Peyer's patch (tissue), 4 donors: ENCODE data around the gene CKB. TPM values are rescaled to one million over a fixed set of nuclear protein-coding genes. Genes with fewer than 3 reads are reported as not detected.
A peak's percentile ranks its signal among the peaks of the same experiment; 100 is the strongest.

Experiments used
- DNase-seq, 3 donors: peaks; one replicate each; pipeline ENCODE4 v3.0.0-alpha.2; 2017 to 2019
- H3K27ac ChIP-seq, 4 donors: fragments of 200-600 bp; sonication (generic); one replicate each; pipeline ENCODE4 v1.5.1; 2016 to 2019
- H3K27me3 ChIP-seq, 2 donors: fragments of 200-600 bp; sonication (generic); one replicate each; pipeline ENCODE4 v1.5.1; 2019
- H3K36me3 ChIP-seq, 3 donors: fragments of 200-600 bp; sonication (generic); one replicate each; pipeline ENCODE4 v1.5.1; 2016 to 2019
- H3K4me1 ChIP-seq, 4 donors: fragments of 200-600 bp; sonication (generic); one replicate each; pipeline ENCODE4 v1.5.1; 2016 to 2019
- H3K4me3 ChIP-seq, 4 donors: fragments of 200-600 bp; sonication (generic); 1 replicate in 3 of 4; 2 replicates in 1 of 4; pipeline ENCODE4 v1.5.1; 2016 to 2019; ENCODE audit warnings: mild to moderate bottlenecking in 1 of 4
- H3K9me3 ChIP-seq, 4 donors: fragments of 200-600 bp; sonication (generic); one replicate each; pipeline ENCODE4 v1.5.1; 2016 to 2019; ENCODE audit warnings: mild to moderate bottlenecking in 1 of 4
- POLR2A ChIP-seq, 2 donors: fragments of 450-650 bp; IDR thresholded peaks; one replicate each; pipeline ENCODE4 v1.5.1; 2017; ENCODE audit warnings: antibody characterized with exemption in 2 of 2, mild to moderate bottlenecking in 2 of 2, moderate library complexity in 2 of 2
- total RNA-seq, 4 donors: library from RNA; depleted of rRNA; stranded (reverse); fragments of >200 nt; gene quantifications; one replicate each; pipeline ENCODE4 v1.1.0, GENCODE V29; 2016
- TF ChIP-seq, protein P1 (sequence below), 6 experiments: fragments of 450-650 bp in 4 of 6; fragments of 200-600 bp in 2 of 6; sonication (generic) in 1 of 6; IDR thresholded peaks; one replicate each; pipeline ENCODE4 v1.5.1; 2017 to 2019; ENCODE audit warnings: antibody characterized with exemption in 6 of 6, mild to moderate bottlenecking in 3 of 6, moderate library complexity in 1 of 6

The CKB gene
- total RNA-seq, 4 donors from 2014 or later, result 40.1 to 101 (median 68.4) TPM

GRCh38 chr14:103496776-103497175 is 25.9 kb downstream of the CKB start:
- DNase-seq, result peak in 1 of 3 donors; percentile 6
- Histone ChIP-seq H3K4me1 (no peaks in the 10 kb centered on the region), H3K4me3 (no peak overlapping the region), H3K27ac (no peak overlapping the region), H3K27me3 (no peaks in the 10 kb centered on the region), H3K9me3 (no peaks in the 10 kb centered on the region), H3K36me3 (peaks cover 0 to 86% (median 0%) of the 10 kb centered on the region in 3 donors)
- TF ChIP-seq, protein P1, sequence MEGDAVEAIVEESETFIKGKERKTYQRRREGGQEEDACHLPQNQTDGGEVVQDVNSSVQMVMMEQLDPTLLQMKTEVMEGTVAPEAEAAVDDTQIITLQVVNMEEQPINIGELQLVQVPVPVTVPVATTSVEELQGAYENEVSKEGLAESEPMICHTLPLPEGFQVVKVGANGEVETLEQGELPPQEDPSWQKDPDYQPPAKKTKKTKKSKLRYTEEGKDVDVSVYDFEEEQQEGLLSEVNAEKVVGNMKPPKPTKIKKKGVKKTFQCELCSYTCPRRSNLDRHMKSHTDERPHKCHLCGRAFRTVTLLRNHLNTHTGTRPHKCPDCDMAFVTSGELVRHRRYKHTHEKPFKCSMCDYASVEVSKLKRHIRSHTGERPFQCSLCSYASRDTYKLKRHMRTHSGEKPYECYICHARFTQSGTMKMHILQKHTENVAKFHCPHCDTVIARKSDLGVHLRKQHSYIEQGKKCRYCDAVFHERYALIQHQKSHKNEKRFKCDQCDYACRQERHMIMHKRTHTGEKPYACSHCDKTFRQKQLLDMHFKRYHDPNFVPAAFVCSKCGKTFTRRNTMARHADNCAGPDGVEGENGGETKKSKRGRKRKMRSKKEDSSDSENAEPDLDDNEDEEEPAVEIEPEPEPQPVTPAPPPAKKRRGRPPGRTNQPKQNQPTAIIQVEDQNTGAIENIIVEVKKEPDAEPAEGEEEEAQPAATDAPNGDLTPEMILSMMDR (IDR thresholded peaks at IDR 0.05), result no peak
- TF ChIP-seq POLR2A (IDR thresholded peaks at IDR 0.05), result no peak

DNA sequence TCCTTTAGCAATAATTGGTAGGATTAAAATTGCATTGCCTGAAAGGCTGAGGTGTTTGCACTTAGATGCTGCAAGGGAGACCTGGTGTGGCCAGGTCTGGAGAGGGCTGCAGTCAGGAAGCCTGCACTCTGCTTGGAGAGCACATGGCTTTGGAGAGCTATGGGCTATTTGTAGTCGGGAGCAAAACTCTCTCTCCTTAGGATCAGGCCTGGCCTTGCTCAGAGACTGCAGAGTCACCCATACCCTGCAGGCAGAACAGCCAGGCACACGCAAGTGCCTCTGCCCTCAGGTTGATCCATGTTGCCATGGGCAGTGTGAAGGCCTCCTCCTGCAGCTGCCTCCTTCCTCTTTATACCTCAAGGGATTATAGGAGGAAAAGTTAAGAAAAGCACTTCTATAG is 26.8 kb downstream of the CKB start:
- no peaks in the 10 kb centered on the region for H3K4me1 ChIP-seq
- no peak overlapping the region for H3K4me3 ChIP-seq
- H3K36me3 ChIP-seq, result peaks cover 0 to 86% (median 0%) of the 10 kb centered on the region in 3 donors
- TF ChIP-seq, protein P1 (IDR thresholded peaks at IDR 0.05), result no peak
- no peak for TF ChIP-seq POLR2A (IDR thresholded peaks at IDR 0.05)
- peak in 1 of 3 donors; percentile 21 for DNase-seq
- H3K27me3 ChIP-seq, result no peaks in the 10 kb centered on the region
- H3K9me3 ChIP-seq, result no peaks in the 10 kb centered on the region
- no peak overlapping the region for H3K27ac ChIP-seq

DNA sequence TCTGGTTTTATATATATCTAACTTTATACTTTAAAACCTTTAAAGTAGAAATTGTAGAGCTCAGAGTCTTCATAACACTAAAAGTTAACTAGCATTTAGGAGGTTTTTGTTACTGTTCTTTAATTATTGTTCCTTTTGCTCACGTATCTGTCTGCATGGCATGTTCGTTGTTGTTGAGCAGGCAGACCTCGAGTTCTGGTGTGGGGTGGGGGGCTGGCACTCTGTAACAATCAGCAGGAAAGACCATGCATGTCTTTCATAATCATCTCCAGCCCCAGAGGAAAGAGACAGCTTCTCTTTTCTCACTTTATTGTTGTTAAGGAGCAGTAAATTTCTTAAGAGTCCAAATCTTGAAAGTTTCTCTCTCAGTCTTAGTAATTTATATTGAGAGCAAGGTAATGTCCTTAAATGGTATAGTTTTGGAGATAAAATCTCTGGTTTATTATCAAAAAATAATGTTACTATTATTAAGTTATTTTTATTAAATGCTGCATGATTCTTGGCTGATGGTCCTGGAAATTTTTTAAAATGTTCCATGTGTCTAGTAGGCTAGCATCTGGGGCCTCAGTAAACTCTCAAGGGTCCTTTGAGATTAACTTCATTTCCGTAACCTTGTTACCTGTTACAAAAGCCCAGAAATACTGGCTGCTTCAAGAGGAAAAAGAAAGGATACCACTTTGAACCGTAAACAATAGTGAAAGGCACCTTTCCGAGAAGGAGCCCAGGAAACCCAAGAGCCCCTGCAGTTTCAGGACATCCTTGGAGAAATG is 30.3 kb downstream of the CKB start:
- no peak for TF ChIP-seq POLR2A (IDR thresholded peaks at IDR 0.05)
- TF ChIP-seq, protein P1 (IDR thresholded peaks at IDR 0.05), result no peak
- Histone ChIP-seq H3K36me3 (peaks cover 0 to 96% (median 0%) of the 10 kb centered on the region in 3 donors), H3K9me3 (no peaks in the 10 kb centered on the region), H3K4me1 (no peaks in the 10 kb centered on the region), H3K4me3 (no peak overlapping the region), H3K27ac (no peak overlapping the region), H3K27me3 (no peaks in the 10 kb centered on the region)
- no peak for DNase-seq

GRCh38 chr14:103491691-103492090 is 30.9 kb downstream of the CKB start:
- no peaks in the 10 kb centered on the region for H3K4me1 ChIP-seq
- no peaks in the 10 kb centered on the region for H3K9me3 ChIP-seq
- H3K36me3 ChIP-seq, result peaks cover 0 to 92% (median 0%) of the 10 kb centered on the region in 3 donors
- H3K4me3 ChIP-seq, result no peak overlapping the region
- DNase-seq, result peak in 1 of 3 donors; percentile 28
- H3K27me3 ChIP-seq, result no peaks in the 10 kb centered on the region
- H3K27ac ChIP-seq, result no peak overlapping the region
- no peak for TF ChIP-seq POLR2A (IDR thresholded peaks at IDR 0.05)
- TF ChIP-seq, protein P1 (IDR thresholded peaks at IDR 0.05), result no peak

DNA sequence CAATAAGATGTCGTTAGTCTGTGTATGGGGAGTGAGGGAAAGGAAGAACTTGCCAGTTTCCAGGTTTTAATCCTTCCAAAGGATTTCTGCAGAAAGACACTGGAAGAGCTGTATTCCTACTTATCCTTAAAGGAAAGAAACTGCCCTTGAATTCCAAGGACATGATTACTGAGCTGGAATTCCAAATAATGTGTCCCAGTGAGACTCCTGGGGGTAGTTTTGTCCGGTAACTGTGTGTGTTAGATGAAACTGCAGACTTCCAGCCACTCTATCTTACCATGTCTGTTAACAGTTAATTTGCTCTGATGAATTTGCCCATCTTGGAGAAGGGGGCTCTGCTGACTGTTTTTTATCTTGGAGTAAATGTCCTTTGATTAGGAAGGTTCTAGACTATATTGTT is 33.0 kb downstream of the CKB start:
- peaks cover 0 to 72% (median 0%) of the 10 kb centered on the region in 3 donors for H3K36me3 ChIP-seq

More for the DNA sequence above, 33.0 kb downstream of the CKB start:
- no peaks in the 10 kb centered on the region for H3K4me1 ChIP-seq
- no peaks in the 10 kb centered on the region for H3K27me3 ChIP-seq
- H3K4me3 ChIP-seq, result no peak overlapping the region
- H3K9me3 ChIP-seq, result no peaks in the 10 kb centered on the region
- H3K27ac ChIP-seq, result no peak overlapping the region
- DNase-seq, result no peak
- TF ChIP-seq, protein P1 (IDR thresholded peaks at IDR 0.05), result no peak
- no peak for TF ChIP-seq POLR2A (IDR thresholded peaks at IDR 0.05)
